GM12878 (cell line): Measurements from ENCODE around the gene FAIM. TPM values are rescaled to one million over a fixed set of nuclear protein-coding genes. Genes with fewer than 3 reads are reported as not detected.

Experiments used
- ATAC-seq: fragments of 200-7000 bp; cut with Tn5 transposase; 3 replicates; pipeline ENCODE4 v1.9.1; 2020; ENCODE audit warnings: mild to moderate bottlenecking, moderate library complexity
- BruUV-seq: library from RNA; stranded (reverse); fragments of 400-500 nt; replicated peaks from 2 replicates; lab custom pipeline; 2021; lab: Mats Ljungman, UMichigan
- CTCF ChIA-PET: fragments of 300-600 bp; sonication (Branson Sonifier 250); formaldehyde crosslinking; extraction: SDS; loops from one replicate; lab custom pipeline; 2021; ENCODE audit warnings: inconsistent platforms; lab: Yijun Ruan, JAX
- POLR2A ChIA-PET: fragments of 350-600 bp; formaldehyde crosslinking; extraction: SDS; loops from one replicate; lab custom pipeline; 2021; ENCODE audit warnings: inconsistent platforms; lab: Charles Lee
- RAD21 ChIA-PET: fragments of 300-600 bp; sonication (Branson Sonifier 250); formaldehyde crosslinking; loops from one replicate; lab custom pipeline; 2023; ENCODE audit warnings: antibody characterized with exemption; ENCODE audit not compliant: unreplicated experiment; lab: Charles Lee
- SMC1A ChIA-PET: fragments of 300-600 bp; sonication (Branson Sonifier 250); formaldehyde crosslinking; loops from one replicate; lab custom pipeline; 2023; ENCODE audit not compliant: unreplicated experiment, uncharacterized antibody; lab: Charles Lee
- DNase-seq: peaks from one replicate; pipeline ENCODE4 v3.0.0-alpha.2; 2011; ENCODE audit warnings: low read depth, low spot score
- FAIRE-seq: peaks from 3 replicates; lab custom pipeline; 2011; peaks lifted over from hg19 to GRCh38; lab: Jason Lieb, UNC
- H2AFZ ChIP-seq: 2 replicates; pipeline ENCODE4 v1.6.0; 2011; ENCODE audit warnings: low read depth, low read length, control low read depth; ENCODE audit not compliant: control insufficient read depth
- H3K27ac ChIP-seq: 2 replicates; pipeline ENCODE4 v1.5.1; 2011; ENCODE audit warnings: control low read depth; ENCODE audit not compliant: control insufficient read depth, insufficient read depth
- H3K27me3 ChIP-seq, 2 experiments: replicated peaks in 1 of 2; 2 replicates each; pipeline versions ENCODE4 v1.6.0 to v1.6.1; 2011; ENCODE audit warnings: low read length in 1 of 2; ENCODE audit not compliant: control insufficient read depth in 2 of 2, insufficient read depth in 2 of 2
- H3K36me3 ChIP-seq, 2 experiments: 2 replicates each; pipeline ENCODE4 v1.5.1; 2011; ENCODE audit warnings: low read length in 1 of 2; ENCODE audit not compliant: control insufficient read depth in 2 of 2, insufficient read depth in 2 of 2
- H3K4me1 ChIP-seq: 2 replicates; pipeline ENCODE4 v1.6.1; 2011; ENCODE audit warnings: mild to moderate bottlenecking, low read length, moderate library complexity, mixed read lengths; ENCODE audit not compliant: control insufficient read depth, insufficient read depth
- H3K4me2 ChIP-seq: 2 replicates; pipeline ENCODE4 v1.6.0; 2011; ENCODE audit warnings: control low read depth; ENCODE audit not compliant: control insufficient read depth, insufficient read depth
- H3K4me3 ChIP-seq: fragments of 200-600 bp; sonication (generic); 2 replicates; pipeline ENCODE4 v1.5.1; 2016
- H3K79me2 ChIP-seq: 2 replicates; pipeline ENCODE4 v1.6.0; 2011; ENCODE audit warnings: low read length; ENCODE audit not compliant: control insufficient read depth, insufficient read depth
- H3K9ac ChIP-seq: 2 replicates; pipeline ENCODE4 v1.8.0; 2011; ENCODE audit warnings: low read length, control low read depth, mixed read lengths; ENCODE audit not compliant: control insufficient read depth, insufficient read depth
- H3K9me3 ChIP-seq: replicated peaks from 3 replicates; pipeline ENCODE4 v1.5.1; 2011; ENCODE audit warnings: mild to moderate bottlenecking, low read length; ENCODE audit not compliant: control insufficient read depth, insufficient read depth
- H4K20me1 ChIP-seq: 2 replicates; pipeline ENCODE4 v1.6.0; 2011; ENCODE audit not compliant: control insufficient read depth, insufficient read depth
- LARP7 ChIP-seq: fragments of 450-650 bp; IDR thresholded peaks from 2 replicates; pipeline ENCODE4 v1.6.1; 2017; ENCODE audit warnings: mild to moderate bottlenecking
- MXI1 ChIP-seq: fragments of 150-350 bp; IDR thresholded peaks from 2 replicates; pipeline ENCODE4 v1.6.1; 2011; ENCODE audit warnings: low read depth, mild to moderate bottlenecking, inconsistent platforms, low read length, improper control_type of control experiment
- POLR2A ChIP-seq: IDR thresholded peaks from 2 replicates; pipeline ENCODE4 v1.6.1; 2011; ENCODE audit warnings: low read depth, mild to moderate bottlenecking, low read length
- TCF12 ChIP-seq: IDR thresholded peaks from 2 replicates; pipeline ENCODE4 v1.6.1; 2011; ENCODE audit warnings: low read depth, mild to moderate bottlenecking, low read length
- ZNF384 ChIP-seq: IDR thresholded peaks from 2 replicates; pipeline ENCODE4 v1.6.1; 2012; ENCODE audit warnings: low read depth, mild to moderate bottlenecking, low read length, improper control_type of control experiment, borderline replicate concordance
- whole genome bisulfite sequencing: methylation state at CpG from one replicate; pipeline ENCODE4 v1.1.6; 2016; ENCODE audit warnings: low lambda C conversion rate; ENCODE audit not compliant: insufficient replicate concordance, insufficient coverage; ENCODE audit errors: missing lambda C conversion rate; 5-methylcytosine and 5-hydroxymethylcytosine counted together
- in situ Hi-C: fragments of 300-500 bp; cut with MboI; formaldehyde crosslinking; loops from 9 replicates; pipeline ENCODE4 v1.14.3; 2018; ENCODE audit warnings: mixed read lengths
- intact Hi-C: fragments of 100-400 bp; cut with micrococcal nuclease; formaldehyde crosslinking; loops from one replicate; pipeline ENCODE4 v1.14.2; 2022; ENCODE audit not compliant: unreplicated experiment
- polyA plus RNA-seq, 11 experiments: library from polyadenylated mRNA; depleted of rRNA in 4 of 11; unstranded in 6 of 11; stranded (reverse) in 5 of 11; fragments of >200 nt; fragmentation: Nextera tagmentation in 4 of 11; fragmentation: Illumina TruSeq in 1 of 11; extraction: Ambion mirVana in 4 of 11; extraction: Trizol in 1 of 11; gene quantifications; 1 replicate in 1 of 11; 2 replicates in 10 of 11; pipeline versions ENCODE4 v1.2.1 to v1.2.3, GENCODE V29; 2011 to 2016; ENCODE audit warnings: inconsistent platforms in 2 of 11, missing spikeins in 2 of 11, low read depth in 1 of 11
- total RNA-seq, 4 experiments: library from RNA; depleted of rRNA in 3 of 4; stranded (reverse); fragments of >200 nt in 3 of 4; fragmentation: Illumina TruSeq in 1 of 4; extraction: Trizol in 1 of 4; gene quantifications; 2 replicates each; pipeline versions ENCODE4 v1.2.1 to v1.2.3, GENCODE V29; 2013 to 2021
- TF ChIP-seq, protein P1 (sequence below): IDR thresholded peaks from 2 replicates; pipeline ENCODE4 v1.6.1; 2011; ENCODE audit warnings: low read depth, mild to moderate bottlenecking, low read length, moderate library complexity, borderline replicate concordance; ENCODE audit errors: extremely low read depth
- TF ChIP-seq, protein P2 (sequence below): fragments of 450-650 bp; IDR thresholded peaks from 2 replicates; pipeline ENCODE4 v1.6.1; 2014; ENCODE audit warnings: mild to moderate bottlenecking
- TF ChIP-seq, protein P3 (sequence below): IDR thresholded peaks from 2 replicates; pipeline ENCODE4 v1.6.1; 2012; ENCODE audit warnings: low read depth, low read length, improper control_type of control experiment
- TF ChIP-seq, protein P4 (sequence below): fragments of 450-650 bp; IDR thresholded peaks from 2 replicates; pipeline ENCODE4 v1.6.1; 2017; ENCODE audit warnings: mild to moderate bottlenecking, moderate library complexity

FAIM gene
- total and polyA plus RNA-seq, 10 of the 15 experiments (the other 5 are each of a cell fraction or from before 2014, with no cell fraction given): 9.3 to 34.0 (median 23.5) TPM

DNA sequence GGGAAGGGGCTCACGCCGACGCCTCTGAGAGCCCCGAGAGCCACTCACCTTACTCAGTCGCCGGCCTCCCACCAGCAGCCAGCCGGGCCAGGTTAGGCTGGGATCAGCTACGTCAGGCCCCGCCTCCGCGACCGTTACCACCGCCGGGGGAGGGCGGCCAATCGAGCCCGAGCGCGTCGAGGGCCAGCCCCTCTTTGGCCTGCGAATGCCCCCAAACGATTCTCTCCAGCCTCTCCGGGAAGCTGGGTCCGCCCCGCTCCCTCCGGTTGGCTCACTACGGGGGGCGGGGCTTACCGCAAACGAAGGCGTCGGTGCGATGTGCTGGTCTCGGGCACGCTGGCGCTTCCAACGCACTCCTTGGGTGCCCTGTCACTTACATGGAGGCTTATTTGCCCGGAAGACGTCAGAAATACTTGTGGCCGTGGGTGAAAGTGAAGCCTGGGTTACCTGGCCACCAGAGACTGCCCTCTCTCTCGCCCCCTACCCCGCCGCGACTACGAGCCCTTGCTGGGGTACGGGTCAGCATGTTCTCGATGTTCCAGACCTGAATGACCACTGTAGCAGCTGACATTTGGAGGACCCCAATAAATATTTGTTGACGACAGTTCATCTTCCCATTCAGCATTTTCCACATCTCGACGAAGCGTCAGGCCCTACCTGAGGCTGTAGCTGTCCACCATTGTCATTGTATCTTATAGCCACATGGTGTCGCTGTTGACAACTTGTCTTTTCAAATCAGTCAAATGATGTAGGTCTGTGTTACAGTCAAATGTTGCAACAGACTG lies 14.2 kb upstream of the FAIM start, which contains the start of gene CEP70 (continued):
- TF ChIP-seq, protein P1, sequence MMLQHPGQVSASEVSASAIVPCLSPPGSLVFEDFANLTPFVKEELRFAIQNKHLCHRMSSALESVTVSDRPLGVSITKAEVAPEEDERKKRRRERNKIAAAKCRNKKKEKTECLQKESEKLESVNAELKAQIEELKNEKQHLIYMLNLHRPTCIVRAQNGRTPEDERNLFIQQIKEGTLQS: no peak
- TF ChIP-seq MXI1 (peak; percentile 76), TCF12 (0 out of 2 replicates have a peak, but pooled peaks have one; percentile 21), ZNF384 (0 out of 2 replicates have a peak, but pooled peaks have one; percentile 5), POLR2A (peak; percentile 77)
- TF ChIP-seq, protein P2, sequence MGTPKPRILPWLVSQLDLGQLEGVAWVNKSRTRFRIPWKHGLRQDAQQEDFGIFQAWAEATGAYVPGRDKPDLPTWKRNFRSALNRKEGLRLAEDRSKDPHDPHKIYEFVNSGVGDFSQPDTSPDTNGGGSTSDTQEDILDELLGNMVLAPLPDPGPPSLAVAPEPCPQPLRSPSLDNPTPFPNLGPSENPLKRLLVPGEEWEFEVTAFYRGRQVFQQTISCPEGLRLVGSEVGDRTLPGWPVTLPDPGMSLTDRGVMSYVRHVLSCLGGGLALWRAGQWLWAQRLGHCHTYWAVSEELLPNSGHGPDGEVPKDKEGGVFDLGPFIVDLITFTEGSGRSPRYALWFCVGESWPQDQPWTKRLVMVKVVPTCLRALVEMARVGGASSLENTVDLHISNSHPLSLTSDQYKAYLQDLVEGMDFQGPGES: no peak
- TF ChIP-seq, protein P3, sequence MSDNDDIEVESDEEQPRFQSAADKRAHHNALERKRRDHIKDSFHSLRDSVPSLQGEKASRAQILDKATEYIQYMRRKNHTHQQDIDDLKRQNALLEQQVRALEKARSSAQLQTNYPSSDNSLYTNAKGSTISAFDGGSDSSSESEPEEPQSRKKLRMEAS: peak; percentile 79; the same call in 1 of the 2 replicates

DNA sequence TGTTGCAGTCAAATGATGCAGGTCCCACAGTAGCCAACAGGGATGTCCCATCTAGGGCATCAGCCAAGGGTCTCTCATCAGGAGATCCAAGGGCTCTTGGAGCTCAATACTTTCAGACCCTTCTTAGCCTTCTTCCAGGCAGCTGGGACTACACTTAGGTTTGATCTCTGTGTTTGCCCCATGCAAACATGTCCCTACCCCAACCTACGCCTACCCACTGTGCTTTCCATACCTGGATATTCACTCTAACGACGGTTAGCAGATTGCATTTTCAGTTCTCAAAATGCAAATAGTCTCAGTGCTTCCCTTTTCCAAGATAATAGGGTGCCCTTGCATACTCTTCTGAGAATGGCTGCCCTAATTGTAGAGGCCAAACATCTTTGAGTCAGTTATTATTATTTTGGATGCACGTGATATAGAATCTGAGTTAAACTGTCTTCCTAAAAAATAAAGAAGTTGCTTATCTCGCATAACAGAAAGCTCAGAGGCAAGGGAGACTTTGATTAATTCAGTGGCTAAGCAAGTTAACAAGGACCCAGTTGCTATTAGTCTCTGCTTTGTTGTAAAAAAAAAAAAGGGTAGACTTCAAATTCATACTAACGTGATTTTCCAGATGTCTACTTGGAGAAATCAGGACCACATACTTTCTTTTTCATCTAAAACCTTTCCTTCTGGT lies 13.5 kb upstream of the FAIM start:
- no peaks in the 10 kb centered on the region; a peak in 1 of 4 replicates for H3K27me3 ChIP-seq
- H3K4me3 ChIP-seq: no peak overlapping the region
- H3K4me2 ChIP-seq: peak overlapping the region; percentile 93; the same call in 1 of the 2 replicates
- DNase-seq: no peak
- in situ Hi-C loops: loop anchor here (5.0 kb wide), 1 partner anchor 322 kb away; no protein-coding TSS in a partner anchor
- CTCF ChIA-PET: interaction anchor here (0.6 to 14.3 kb wide), 39 partner anchors 13 to 528 kb away, joined by 3 to 451 read pairs (median 6); partner anchors contain the start of gene FAIM
- SMC1A ChIA-PET: interaction anchor here (0.6 to 6.9 kb wide), 26 partner anchors 8 to 338 kb away, joined by 3 to 132 read pairs (median 5); no protein-coding TSS in a partner anchor
- no peaks in the 10 kb centered on the region for H4K20me1 ChIP-seq
- WGBS: 7% methylated on average over 6 of the region's 6 CpGs
- H2AFZ ChIP-seq: peak overlapping the region; percentile 84
- no peaks in the 10 kb centered on the region for H3K79me2 ChIP-seq
- RAD21 ChIA-PET: interaction anchor here (0.6 to 7.5 kb wide), 30 partner anchors 10 to 758 kb away, joined by 3 to 166 read pairs (median 7); no protein-coding TSS in a partner anchor
- TF ChIP-seq, protein P4, sequence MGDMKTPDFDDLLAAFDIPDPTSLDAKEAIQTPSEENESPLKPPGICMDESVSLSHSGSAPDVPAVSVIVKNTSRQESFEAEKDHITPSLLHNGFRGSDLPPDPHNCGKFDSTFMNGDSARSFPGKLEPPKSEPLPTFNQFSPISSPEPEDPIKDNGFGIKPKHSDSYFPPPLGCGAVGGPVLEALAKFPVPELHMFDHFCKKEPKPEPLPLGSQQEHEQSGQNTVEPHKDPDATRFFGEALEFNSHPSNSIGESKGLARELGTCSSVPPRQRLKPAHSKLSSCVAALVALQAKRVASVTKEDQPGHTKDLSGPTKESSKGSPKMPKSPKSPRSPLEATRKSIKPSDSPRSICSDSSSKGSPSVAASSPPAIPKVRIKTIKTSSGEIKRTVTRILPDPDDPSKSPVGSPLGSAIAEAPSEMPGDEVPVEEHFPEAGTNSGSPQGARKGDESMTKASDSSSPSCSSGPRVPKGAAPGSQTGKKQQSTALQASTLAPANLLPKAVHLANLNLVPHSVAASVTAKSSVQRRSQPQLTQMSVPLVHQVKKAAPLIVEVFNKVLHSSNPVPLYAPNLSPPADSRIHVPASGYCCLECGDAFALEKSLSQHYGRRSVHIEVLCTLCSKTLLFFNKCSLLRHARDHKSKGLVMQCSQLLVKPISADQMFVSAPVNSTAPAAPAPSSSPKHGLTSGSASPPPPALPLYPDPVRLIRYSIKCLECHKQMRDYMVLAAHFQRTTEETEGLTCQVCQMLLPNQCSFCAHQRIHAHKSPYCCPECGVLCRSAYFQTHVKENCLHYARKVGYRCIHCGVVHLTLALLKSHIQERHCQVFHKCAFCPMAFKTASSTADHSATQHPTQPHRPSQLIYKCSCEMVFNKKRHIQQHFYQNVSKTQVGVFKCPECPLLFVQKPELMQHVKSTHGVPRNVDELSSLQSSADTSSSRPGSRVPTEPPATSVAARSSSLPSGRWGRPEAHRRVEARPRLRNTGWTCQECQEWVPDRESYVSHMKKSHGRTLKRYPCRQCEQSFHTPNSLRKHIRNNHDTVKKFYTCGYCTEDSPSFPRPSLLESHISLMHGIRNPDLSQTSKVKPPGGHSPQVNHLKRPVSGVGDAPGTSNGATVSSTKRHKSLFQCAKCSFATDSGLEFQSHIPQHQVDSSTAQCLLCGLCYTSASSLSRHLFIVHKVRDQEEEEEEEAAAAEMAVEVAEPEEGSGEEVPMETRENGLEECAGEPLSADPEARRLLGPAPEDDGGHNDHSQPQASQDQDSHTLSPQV: no peak
- TF ChIP-seq LARP7: no peak
- TF ChIP-seq, protein P1: no peak
- no peak for FAIRE-seq
- BruUV-seq: no TSS peak
- H3K4me1 ChIP-seq: peaks cover 10% of the 10 kb centered on the region
- peaks cover 3% of the 10 kb centered on the region; the same call in 2 of the 3 replicates for H3K9me3 ChIP-seq
- POLR2A ChIA-PET: interaction anchor here (0.6 to 3.3 kb wide), 6 partner anchors 13 to 321 kb away, joined by 3 to 15 read pairs (median 4); no protein-coding TSS in a partner anchor
- intact Hi-C loops: loop anchor here (1.0 to 5.0 kb wide), 4 partner anchors 92 to 320 kb away; no protein-coding TSS in a partner anchor
- no peak overlapping the region for H3K9ac ChIP-seq
- ATAC-seq: no peak
- no peak overlapping the region for H3K27ac ChIP-seq
- no peaks in the 10 kb centered on the region for H3K36me3 ChIP-seq
